C4-2B (cell line): ENCODE results near the gene PSMC4.

Source experiments
- CTCF ChIP-seq: fragments of 450-650 bp; conservative IDR thresholded peaks from 2 replicates; pipeline ENCODE4 v1.5.1; 2017; ENCODE audit warnings: mild to moderate bottlenecking
- ZFX ChIP-seq: fragments of 450-650 bp; IDR thresholded peaks from 2 replicates; pipeline ENCODE4 v1.6.1; 2017

- TF ChIP-seq CTCF, result no peak
- TF ChIP-seq ZFX, result no peak
Observed at GRCh38 chr19:39987596-39987995, 16.6 kb downstream of the PSMC4 start.
